IMR-90 (cell line): ENCODE results near the gene CRYBG3. TPM values are rescaled to one million over a fixed set of nuclear protein-coding genes. Genes with fewer than 3 reads are reported as not detected.

Experiments used
- ATAC-seq: fragments of 200-7000 bp; cut with Tn5 transposase; 2 replicates; pipeline ENCODE4 v1.9.1; 2020; ENCODE audit warnings: low read depth, mild to moderate bottlenecking, moderate library complexity
- BruUV-seq: library from RNA; stranded (reverse); fragments of 400-500 nt; replicated peaks from 2 replicates; lab custom pipeline; 2021; lab: Mats Ljungman, UMichigan
- CTCF ChIA-PET: fragments of 300-600 bp; formaldehyde crosslinking; extraction: SDS; loops from one replicate; lab custom pipeline; 2021; ENCODE audit warnings: antibody characterized with exemption; lab: Yijun Ruan, JAX
- POLR2A ChIA-PET: fragments of 300-600 bp; sonication (Branson Sonifier 250); formaldehyde crosslinking; loops from one replicate; lab custom pipeline; 2022; ENCODE audit warnings: antibody characterized with exemption; ENCODE audit not compliant: unreplicated experiment; lab: Charles Lee
- DNase-seq: peaks from one replicate; pipeline ENCODE4 v3.0.0; 2013
- H2AFZ ChIP-seq: replicated peaks from 2 replicates; pipeline ENCODE3; 2013; ENCODE audit warnings: low read length, mild to moderate bottlenecking; ENCODE audit not compliant: poor library complexity
- H2AK5ac ChIP-seq: 2 replicates; pipeline ENCODE4 v1.6.1; 2013; ENCODE audit warnings: low read depth, low read length, inconsistent platforms
- H2AK9ac ChIP-seq: replicated peaks from 2 replicates; pipeline ENCODE3; 2013; ENCODE audit warnings: mild to moderate bottlenecking, low read depth, low read length, moderate library complexity; ENCODE audit not compliant: poor library complexity
- H2BK120ac ChIP-seq: 2 replicates; pipeline ENCODE4 v1.6.1; 2013; ENCODE audit warnings: low read depth, low read length, inconsistent platforms
- H2BK15ac ChIP-seq: 3 replicates; pipeline ENCODE4 v1.6.1; 2013; ENCODE audit warnings: low read depth, low read length, inconsistent platforms
- H2BK20ac ChIP-seq: 2 replicates; pipeline ENCODE4 v1.6.1; 2013; ENCODE audit warnings: low read depth, mild to moderate bottlenecking, inconsistent platforms, low read length, moderate library complexity
- H2BK5ac ChIP-seq: 2 replicates; pipeline ENCODE4 v1.6.1; 2013; ENCODE audit warnings: mild to moderate bottlenecking, low read depth, low read length, inconsistent platforms; ENCODE audit not compliant: poor library complexity, severe bottlenecking
- H3K14ac ChIP-seq: replicated peaks from 2 replicates; pipeline ENCODE4 v1.6.1; 2013; ENCODE audit warnings: low read depth, low read length, inconsistent platforms
- H3K18ac ChIP-seq: 2 replicates; pipeline ENCODE4 v1.6.1; 2013; ENCODE audit warnings: low read depth, low read length, control low read depth
- H3K23ac ChIP-seq: 2 replicates; pipeline ENCODE4 v1.6.1; 2013; ENCODE audit warnings: low read depth, low read length, inconsistent platforms
- H3K27ac ChIP-seq: 2 replicates; pipeline ENCODE4 v1.5.1; 2013; ENCODE audit warnings: mild to moderate bottlenecking, control low read depth, low read length; ENCODE audit not compliant: insufficient read depth
- H3K27me3 ChIP-seq: 2 replicates; pipeline ENCODE4 v1.6.1; 2013; ENCODE audit warnings: low read length; ENCODE audit not compliant: control insufficient read depth, insufficient read depth
- H3K36me3 ChIP-seq: 2 replicates; pipeline ENCODE4 v1.6.1; 2013; ENCODE audit warnings: low read length, mixed read lengths; ENCODE audit not compliant: control insufficient read depth, insufficient read depth
- H3K4ac ChIP-seq: 2 replicates; pipeline ENCODE4 v1.6.1; 2013; ENCODE audit warnings: low read depth, low read length, inconsistent platforms
- H3K4me1 ChIP-seq: 2 replicates; pipeline ENCODE4 v1.6.1; 2013; ENCODE audit warnings: low read length, mixed read lengths; ENCODE audit not compliant: control insufficient read depth, insufficient read depth
- H3K4me2 ChIP-seq: 2 replicates; pipeline ENCODE4 v1.6.1; 2013; ENCODE audit warnings: low read depth, mild to moderate bottlenecking, control low read depth, low read length, moderate library complexity
- H3K4me3 ChIP-seq: 2 replicates; pipeline ENCODE4 v1.5.1; 2013; ENCODE audit warnings: low read depth, mild to moderate bottlenecking, control low read depth, low read length, moderate library complexity; ENCODE audit not compliant: insufficient read depth
- H3K56ac ChIP-seq: 2 replicates; pipeline ENCODE4 v1.6.1; 2013; ENCODE audit warnings: low read length, inconsistent platforms; ENCODE audit not compliant: insufficient read depth; ENCODE audit errors: extremely low read depth
- H3K79me1 ChIP-seq, 2 experiments: 2 replicates each; pipeline ENCODE4 v1.6.1; 2013; ENCODE audit warnings: low read length in 2 of 2, inconsistent platforms in 1 of 2, low read depth in 1 of 2
- H3K9ac ChIP-seq: 2 replicates; pipeline ENCODE4 v1.6.1; 2013; ENCODE audit warnings: low read depth, low read length, control low read depth
- H3K9me1 ChIP-seq: 2 replicates; pipeline ENCODE4 v1.6.1; 2013; ENCODE audit warnings: low read length, inconsistent platforms; ENCODE audit not compliant: insufficient read depth
- H3K9me3 ChIP-seq: 2 replicates; pipeline ENCODE4 v1.6.1; 2013; ENCODE audit warnings: low read length; ENCODE audit not compliant: control insufficient read depth, insufficient read depth
- H4K20me1 ChIP-seq: 2 replicates; pipeline ENCODE4 v1.6.1; 2013; ENCODE audit warnings: low read length, inconsistent platforms; ENCODE audit not compliant: insufficient read depth
- H4K5ac ChIP-seq: 2 replicates; pipeline ENCODE4 v1.6.1; 2013; ENCODE audit warnings: mild to moderate bottlenecking, low read depth, low read length, control low read depth
- H4K8ac ChIP-seq, 2 experiments: 2 replicates each; pipeline ENCODE4 v1.6.1; 2013; ENCODE audit warnings: low read depth in 2 of 2, low read length in 2 of 2, control low read depth in 1 of 2, inconsistent platforms in 1 of 2
- H4K91ac ChIP-seq: 2 replicates; pipeline ENCODE4 v1.6.1; 2013; ENCODE audit warnings: low read depth, low read length, inconsistent platforms; ENCODE audit not compliant: insufficient read depth
- BHLHE40 ChIP-seq: fragments of 150-350 bp; IDR thresholded peaks from 2 replicates; pipeline ENCODE4 v1.6.1; 2016; ENCODE audit warnings: mild to moderate bottlenecking, low read depth, low read length
- CEBPB ChIP-seq: IDR thresholded peaks from 2 replicates; pipeline ENCODE4 v1.6.1; 2012; ENCODE audit warnings: low read depth, low read length, improper control_type of control experiment
- CHD1 ChIP-seq: IDR thresholded peaks from 2 replicates; pipeline ENCODE4 v1.6.1; 2012; ENCODE audit warnings: low read depth, low read length, improper control_type of control experiment
- CTCF ChIP-seq: conservative IDR thresholded peaks from 2 replicates; pipeline ENCODE4 v1.5.1; 2012; ENCODE audit warnings: mild to moderate bottlenecking, low read depth, low read length, improper control_type of control experiment
- ELK1 ChIP-seq: fragments of 150-350 bp; IDR thresholded peaks from 2 replicates; pipeline ENCODE4 v1.6.1; 2016; ENCODE audit warnings: low read depth, mild to moderate bottlenecking, low read length, moderate library complexity, borderline replicate concordance
- FOS ChIP-seq: fragments of 150-350 bp; IDR thresholded peaks from 2 replicates; pipeline ENCODE4 v1.6.1; 2016; ENCODE audit warnings: low read depth, low read length
- MAFK ChIP-seq: IDR thresholded peaks from 2 replicates; pipeline ENCODE4 v1.6.1; 2012; ENCODE audit warnings: low read depth, low read length, improper control_type of control experiment
- MAZ ChIP-seq: IDR thresholded peaks from 2 replicates; pipeline ENCODE4 v1.6.1; 2012; ENCODE audit warnings: low read depth, mild to moderate bottlenecking, low read length, improper control_type of control experiment, moderate library complexity, borderline replicate concordance
- MXI1 ChIP-seq: IDR thresholded peaks from 2 replicates; pipeline ENCODE4 v1.6.1; 2012; ENCODE audit warnings: low read depth, mild to moderate bottlenecking, low read length, moderate library complexity, borderline replicate concordance
- NFE2L2 ChIP-seq: fragments of 150-350 bp; IDR thresholded peaks from 2 replicates; pipeline ENCODE4 v1.6.1; 2016; ENCODE audit warnings: low read depth, mild to moderate bottlenecking, low read length
- POLR2A ChIP-seq: IDR thresholded peaks from 2 replicates; pipeline ENCODE4 v1.6.1; 2012; ENCODE audit warnings: mild to moderate bottlenecking, low read depth, low read length
- RAD21 ChIP-seq: IDR thresholded peaks from 2 replicates; pipeline ENCODE4 v1.6.1; 2012; ENCODE audit warnings: low read length, improper control_type of control experiment
- RCOR1 ChIP-seq: IDR thresholded peaks from 2 replicates; pipeline ENCODE4 v1.6.1; 2012; ENCODE audit warnings: mild to moderate bottlenecking, low read length, improper control_type of control experiment; ENCODE audit not compliant: insufficient replicate concordance
- RFX5 ChIP-seq: IDR thresholded peaks from 2 replicates; pipeline ENCODE4 v1.8.0; 2012; ENCODE audit warnings: low read depth, mild to moderate bottlenecking, low read length, moderate library complexity
- SMC3 ChIP-seq: fragments of 150-350 bp; IDR thresholded peaks from 2 replicates; pipeline ENCODE4 v1.6.1; 2016; ENCODE audit warnings: low read depth, mild to moderate bottlenecking, antibody characterized with exemption, low read length, moderate library complexity
- USF2 ChIP-seq: fragments of 150-350 bp; IDR thresholded peaks from 2 replicates; pipeline ENCODE4 v1.6.1; 2017; ENCODE audit warnings: mild to moderate bottlenecking, antibody characterized with exemption, low read length, low read depth
- dilution Hi-C: fragments of 300-500 bp; cut with HindIII; formaldehyde crosslinking; loops from one replicate; pipeline ENCODE4 v1.14.3; 2018; ENCODE audit warnings: low sequenced_read_pairs; ENCODE audit not compliant: unreplicated experiment
- in situ Hi-C: fragments of 300-500 bp; cut with MboI; formaldehyde crosslinking; loops from 3 replicates; pipeline ENCODE4 v1.14.3; 2019; ENCODE audit warnings: low sequenced_read_pairs, inconsistent platforms, mixed read lengths
- intact Hi-C: fragments of 100-400 bp; cut with micrococcal nuclease; formaldehyde crosslinking; loops from 2 replicates; pipeline ENCODE4 v1.10.0; 2022
- polyA plus RNA-seq, 3 experiments: library from polyadenylated mRNA; depleted of rRNA; stranded (reverse); fragments of >200 nt; gene quantifications; 2 replicates each; pipeline ENCODE4 v1.2.3, GENCODE V29; 2012; ENCODE audit warnings: low replicate concordance in 1 of 3
- total RNA-seq: library from RNA; depleted of rRNA; stranded (reverse); fragments of >200 nt; gene quantifications from 2 replicates; pipeline ENCODE4 v1.2.3, GENCODE V29; 2012

CRYBG3 gene
- total and polyA plus RNA-seq, 2 of the 4 experiments (the other 2 are of a cell fraction), result 4.9 to 26.2 TPM

GRCh38 chr3:97793420-97794019 lies 28.3 kb upstream of the CRYBG3 start:
- no peak overlapping the region; the same call in 1 of the 2 replicates for H3K4me2 ChIP-seq
- no peaks in the 10 kb centered on the region for H3K27me3 ChIP-seq
- in situ Hi-C loops, result loop anchor here (5.0 to 25.0 kb wide), 2 partner anchors 229 to 544 kb away; no protein-coding TSS in a partner anchor
- H3K4me3 ChIP-seq, result no peak overlapping the region
- H3K9me3 ChIP-seq, result no peaks in the 10 kb centered on the region
- H3K27ac ChIP-seq, result no peak overlapping the region
- H3K14ac ChIP-seq, result no peak overlapping the region
- H2AFZ ChIP-seq, result no peak overlapping the region
- no peak overlapping the region for H2BK5ac ChIP-seq
- no peaks in the 10 kb centered on the region for H3K4me1 ChIP-seq
- no peak overlapping the region for H2BK15ac ChIP-seq
- no peak overlapping the region for H2BK20ac ChIP-seq
- no peak overlapping the region for H4K91ac ChIP-seq
- H3K56ac ChIP-seq, result no peak overlapping the region
- H3K9ac ChIP-seq, result no peak overlapping the region
- no peak overlapping the region for H2BK120ac ChIP-seq
- POLR2A ChIA-PET, result no interaction called here
- intact Hi-C loops, result loop anchor here (1.0 to 10.0 kb wide), 2 partner anchors 230 to 531 kb away; no protein-coding TSS in a partner anchor
- BruUV-seq, result no TSS peak
- DNase-seq (peak; percentile 64), ATAC-seq (peak; percentile 65)
- no peaks in the 10 kb centered on the region for H3K36me3 ChIP-seq
- no peaks in the 10 kb centered on the region for H3K79me1 ChIP-seq
- H3K4ac ChIP-seq, result no peak overlapping the region
- dilution Hi-C loops, result no loop called here
- no peak overlapping the region for H3K23ac ChIP-seq
- H4K20me1 ChIP-seq, result no peaks in the 10 kb centered on the region
- H2AK5ac ChIP-seq, result no peak overlapping the region
- CTCF ChIA-PET, result interaction anchor here (0.6 to 1.4 kb wide), 7 partner anchors 26 to 432 kb away, joined by 3 to 10 read pairs (median 4); no protein-coding TSS in a partner anchor
- H4K5ac ChIP-seq, result no peak overlapping the region
- TF ChIP-seq RCOR1 (no peak), RAD21 (peak; percentile 89), NFE2L2 (no peak), USF2 (no peak), ELK1 (no peak), MXI1 (no peak), POLR2A (no peak), MAZ (no peak), CHD1 (no peak), CEBPB (no peak), FOS (no peak), CTCF (peak; percentile 91), MAFK (peak; percentile 66), BHLHE40 (no peak), SMC3 (peak; percentile 91), RFX5 (no peak)
- no peaks in the 10 kb centered on the region for H3K9me1 ChIP-seq
- H3K18ac ChIP-seq, result no peak overlapping the region
- H4K8ac ChIP-seq, result no peak overlapping the region
- no peak overlapping the region for H2AK9ac ChIP-seq
